Activated naive CD8-positive, alpha-beta T cell treated with anti-CD3 and anti-CD28 coated beads for 36 hours (primary cell): Measurements from ENCODE around the gene GHRHR. TPM values are rescaled to one million over a fixed set of nuclear protein-coding genes. Genes with fewer than 3 reads are reported as not detected.

ENCODE experiments used
- DNase-seq: peaks from one replicate; pipeline ENCODE4 v3.0.0; 2021
- H3K27ac Mint-ChIP-seq: one replicate; pipeline ENCODE4 v1.8.0; 2022; ENCODE audit warnings: mild to moderate bottlenecking, moderate library complexity, mixed read lengths
- H3K27me3 Mint-ChIP-seq: one replicate; pipeline ENCODE4 v1.8.0; 2022; ENCODE audit warnings: mild to moderate bottlenecking, mixed read lengths
- H3K36me3 Mint-ChIP-seq: one replicate; pipeline ENCODE4 v1.8.0; 2021; ENCODE audit warnings: mild to moderate bottlenecking, mixed read lengths
- H3K4me1 Mint-ChIP-seq: one replicate; pipeline ENCODE4 v1.8.0; 2021; ENCODE audit warnings: mixed read lengths
- H3K4me3 Mint-ChIP-seq: one replicate; pipeline ENCODE4 v1.8.0; 2022; ENCODE audit warnings: mild to moderate bottlenecking, moderate library complexity, mixed read lengths
- H3K9me3 Mint-ChIP-seq: one replicate; pipeline ENCODE4 v1.8.0; 2022; ENCODE audit warnings: mixed read lengths
- total RNA-seq, 2 experiments: library from RNA; stranded (reverse); gene quantifications; one replicate each; pipeline ENCODE4 v1.2.3, GENCODE V29; 2021

Gene GHRHR
- total RNA-seq, 2 experiments from 2014 or later: not detected

DNA sequence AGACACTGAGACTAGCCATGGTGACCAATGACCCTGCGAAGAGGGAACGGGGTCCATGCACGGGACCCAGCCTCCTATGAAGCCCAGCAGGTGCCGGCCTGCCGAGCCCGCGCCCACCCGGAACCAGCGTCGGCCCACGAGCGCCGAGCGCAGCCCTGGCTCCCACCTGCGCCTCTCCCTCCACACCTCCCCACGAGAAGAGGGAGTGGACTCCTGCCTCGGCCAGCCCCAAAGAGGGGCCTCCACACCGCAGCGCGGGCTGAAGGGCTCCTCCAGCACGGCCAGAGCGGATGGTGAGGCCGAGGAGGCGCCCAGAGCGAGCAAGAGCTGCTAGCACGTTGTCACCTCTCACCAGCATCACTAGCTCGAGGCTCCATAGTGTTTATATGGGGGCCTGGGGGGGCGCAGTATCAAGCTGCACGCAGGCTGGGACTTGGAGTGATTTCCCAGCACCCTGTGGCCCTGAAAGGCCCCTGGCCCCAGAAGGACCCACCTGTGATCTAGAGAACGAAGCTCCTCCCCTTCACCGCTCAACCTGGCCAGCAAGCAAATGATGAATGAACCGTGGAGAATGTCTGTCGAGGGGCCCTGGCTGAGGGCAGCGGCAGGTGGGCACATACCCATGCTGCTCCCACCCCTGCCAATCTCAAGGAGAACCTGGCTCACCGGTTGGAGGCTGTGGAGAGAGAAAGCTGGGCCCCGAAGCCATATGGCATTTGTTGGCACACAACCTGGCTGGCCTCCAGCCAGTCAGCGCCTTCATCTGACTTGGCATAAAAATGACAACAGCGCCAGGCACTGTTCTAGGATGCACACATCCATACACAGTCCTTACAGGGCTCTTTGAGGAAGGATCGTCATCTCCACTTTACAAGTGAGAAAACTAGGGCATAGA is 30.7 kb downstream of the GHRHR start:
- Mint-ChIP-seq H3K36me3 (no peaks in the 10 kb centered on the region), H3K4me3 (no peak overlapping the region), H3K9me3 (no peaks in the 10 kb centered on the region), H3K27me3 (peaks cover 11% of the 10 kb centered on the region), H3K4me1 (no peaks in the 10 kb centered on the region), H3K27ac (no peak overlapping the region)
- no peak for DNase-seq

DNA sequence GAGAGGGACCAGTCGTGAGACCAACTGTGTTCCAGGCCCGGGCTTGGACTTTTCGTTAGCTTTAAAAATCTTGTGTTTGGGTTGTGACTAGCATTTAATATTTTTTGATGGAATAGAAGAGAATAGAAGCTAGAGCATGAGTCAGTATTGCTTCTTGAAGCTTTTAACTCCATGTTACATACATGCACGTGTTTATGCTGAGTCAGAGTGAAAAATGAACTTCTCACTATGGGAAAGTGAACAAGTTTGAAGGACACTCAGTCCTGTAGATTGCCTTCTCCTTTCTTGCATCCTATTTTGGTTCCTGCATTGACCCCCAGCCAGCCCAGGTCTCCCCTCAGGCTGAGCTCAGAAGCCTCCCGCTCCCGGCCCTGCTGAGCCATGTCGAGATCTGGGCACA is 31.8 kb downstream of the GHRHR start:
- Mint-ChIP-seq H3K9me3 (no peaks in the 10 kb centered on the region), H3K27me3 (peaks cover 8% of the 10 kb centered on the region), H3K36me3 (no peaks in the 10 kb centered on the region), H3K4me1 (no peaks in the 10 kb centered on the region), H3K4me3 (no peak overlapping the region), H3K27ac (no peak overlapping the region)
- no peak for DNase-seq

DNA sequence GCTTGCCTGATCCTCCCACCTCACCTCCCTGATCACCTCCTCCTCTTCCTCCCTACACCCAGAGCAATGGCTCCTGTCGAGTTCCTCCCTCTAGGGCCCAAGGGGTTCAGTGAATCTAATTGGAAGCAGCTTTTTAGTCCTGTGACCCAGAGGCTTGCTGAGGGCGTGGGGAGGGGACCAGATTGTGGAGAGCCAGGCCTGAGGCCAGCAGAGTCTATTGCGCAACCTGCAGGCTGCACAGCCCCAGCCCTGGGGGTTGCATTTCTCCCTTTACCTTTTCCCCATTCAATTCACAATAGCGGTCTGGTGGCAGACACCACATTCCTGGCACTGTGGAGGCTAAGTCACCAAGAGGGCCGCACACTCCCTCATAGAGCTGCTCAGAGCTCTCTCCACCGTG is 32.5 kb downstream of the GHRHR start:
- H3K36me3 Mint-ChIP-seq: no peaks in the 10 kb centered on the region
- H3K4me3 Mint-ChIP-seq: no peak overlapping the region
- H3K27me3 Mint-ChIP-seq: peaks cover 8% of the 10 kb centered on the region
- H3K4me1 Mint-ChIP-seq: no peaks in the 10 kb centered on the region
- H3K27ac Mint-ChIP-seq: no peak overlapping the region
- H3K9me3 Mint-ChIP-seq: no peaks in the 10 kb centered on the region
- DNase-seq: no peak

- no peaks in the 10 kb centered on the region for H3K4me1 Mint-ChIP-seq
- H3K9me3 Mint-ChIP-seq: no peaks in the 10 kb centered on the region
- H3K4me3 Mint-ChIP-seq: no peak overlapping the region
- no peaks in the 10 kb centered on the region for H3K36me3 Mint-ChIP-seq
- peaks cover 8% of the 10 kb centered on the region for H3K27me3 Mint-ChIP-seq
- no peak overlapping the region for H3K27ac Mint-ChIP-seq
- DNase-seq: no peak
These were observed 33.1 kb downstream of the GHRHR start for GRCh38 chr7:30996883-30997282.

DNA sequence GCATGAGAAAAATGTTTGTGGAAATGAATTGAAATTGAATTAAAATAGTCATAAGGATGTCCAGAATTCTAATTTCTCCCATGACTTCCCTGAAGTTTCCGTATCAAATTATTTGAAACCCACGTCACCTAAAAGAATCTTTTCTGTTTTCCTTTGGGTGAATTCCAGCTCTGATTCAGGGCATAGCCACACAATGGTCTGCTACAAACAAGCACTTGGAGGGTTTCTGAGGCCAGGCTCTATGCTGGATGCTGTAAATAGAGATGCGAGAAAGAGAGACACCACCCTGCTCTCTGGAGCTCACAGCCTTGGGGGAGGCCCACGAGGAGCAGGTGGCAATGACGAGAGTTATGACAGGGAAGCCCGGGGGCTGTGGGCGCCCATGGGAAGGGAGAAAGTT is 33.6 kb downstream of the GHRHR start:
- H3K27ac Mint-ChIP-seq: no peak overlapping the region
- no peak for DNase-seq
- H3K9me3 Mint-ChIP-seq: no peaks in the 10 kb centered on the region
- no peaks in the 10 kb centered on the region for H3K4me1 Mint-ChIP-seq
- H3K4me3 Mint-ChIP-seq: no peak overlapping the region
- peaks cover 8% of the 10 kb centered on the region for H3K27me3 Mint-ChIP-seq
- H3K36me3 Mint-ChIP-seq: no peaks in the 10 kb centered on the region

GRCh38 chr7:30998180-30998579 is 34.4 kb downstream of the GHRHR start:
- DNase-seq: no peak
- Mint-ChIP-seq H3K9me3 (no peaks in the 10 kb centered on the region), H3K27ac (no peak overlapping the region), H3K4me1 (no peaks in the 10 kb centered on the region), H3K27me3 (peaks cover 8% of the 10 kb centered on the region), H3K4me3 (no peak overlapping the region), H3K36me3 (no peaks in the 10 kb centered on the region)

- Mint-ChIP-seq H3K36me3 (no peaks in the 10 kb centered on the region), H3K27ac (no peak overlapping the region), H3K9me3 (no peaks in the 10 kb centered on the region), H3K27me3 (peaks cover 8% of the 10 kb centered on the region), H3K4me1 (no peaks in the 10 kb centered on the region), H3K4me3 (no peak overlapping the region)
- no peak for DNase-seq
These were observed 36.5 kb downstream of the GHRHR start for GRCh38 chr7:31000161-31000693.

DNA sequence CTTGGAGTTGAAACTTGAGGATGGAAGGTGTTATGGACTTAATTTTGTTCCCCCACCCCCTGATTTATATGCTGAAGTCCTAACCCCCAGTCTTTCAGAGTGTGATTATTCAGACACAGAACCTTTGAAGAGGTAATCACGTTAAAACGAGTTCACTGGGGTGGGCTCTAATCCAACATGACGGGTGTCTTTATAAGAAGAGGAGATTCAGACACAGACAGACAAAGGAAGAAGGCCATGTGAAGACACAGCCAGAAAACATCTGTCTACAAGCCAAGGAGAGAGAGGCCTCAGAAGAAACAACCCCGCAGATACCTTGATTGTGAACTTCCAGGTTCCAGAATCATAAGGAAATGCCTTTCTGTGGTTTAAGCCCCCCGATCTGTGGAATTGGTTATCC is 37.0 kb downstream of the GHRHR start:
- H3K36me3 Mint-ChIP-seq: no peaks in the 10 kb centered on the region
- no peaks in the 10 kb centered on the region for H3K4me1 Mint-ChIP-seq
- H3K4me3 Mint-ChIP-seq: no peak overlapping the region

DNA sequence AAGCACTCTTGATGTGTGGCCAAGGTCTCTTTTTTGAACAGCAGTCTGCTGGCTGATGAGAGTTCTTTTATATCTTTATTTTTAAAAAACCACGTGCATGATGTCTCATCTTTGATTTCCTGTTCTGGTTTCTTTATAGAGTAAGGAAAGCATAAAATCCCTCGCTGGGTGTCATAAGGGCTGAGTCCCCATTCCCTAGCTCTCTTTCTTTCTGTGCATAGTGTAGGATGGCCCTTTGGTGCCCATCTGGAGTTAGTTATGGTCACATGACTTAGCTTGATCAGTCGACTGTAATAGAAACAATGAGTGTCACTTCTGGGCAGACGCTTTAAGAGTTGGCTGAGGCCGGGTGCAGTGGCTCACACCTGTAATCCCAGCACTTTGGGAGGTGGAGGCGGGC is 38.5 kb downstream of the GHRHR start:
- peaks cover 8% of the 10 kb centered on the region for H3K27me3 Mint-ChIP-seq
- H3K27ac Mint-ChIP-seq: no peak overlapping the region

More for the DNA sequence above, 37.0 kb downstream of the GHRHR start:
- Mint-ChIP-seq H3K27ac (no peak overlapping the region), H3K27me3 (peaks cover 8% of the 10 kb centered on the region), H3K9me3 (no peaks in the 10 kb centered on the region)
- DNase-seq: no peak

GRCh38 chr7:31003097-31003496 is 39.3 kb downstream of the GHRHR start:
- Mint-ChIP-seq H3K27ac (no peak overlapping the region), H3K4me3 (no peak overlapping the region), H3K4me1 (no peaks in the 10 kb centered on the region), H3K27me3 (peaks cover 6% of the 10 kb centered on the region), H3K9me3 (no peaks in the 10 kb centered on the region), H3K36me3 (no peaks in the 10 kb centered on the region)
- no peak for DNase-seq

More for the DNA sequence above, 38.5 kb downstream of the GHRHR start:
- Mint-ChIP-seq H3K9me3 (no peaks in the 10 kb centered on the region), H3K4me1 (no peaks in the 10 kb centered on the region), H3K36me3 (no peaks in the 10 kb centered on the region), H3K4me3 (no peak overlapping the region)
- no peak for DNase-seq

GRCh38 chr7:31003721-31004120 is 40.0 kb downstream of the GHRHR start:
- Mint-ChIP-seq H3K27me3 (peaks cover 9% of the 10 kb centered on the region), H3K9me3 (no peaks in the 10 kb centered on the region), H3K27ac (no peak overlapping the region), H3K36me3 (no peaks in the 10 kb centered on the region), H3K4me3 (no peak overlapping the region), H3K4me1 (no peaks in the 10 kb centered on the region)
- DNase-seq: no peak

DNA sequence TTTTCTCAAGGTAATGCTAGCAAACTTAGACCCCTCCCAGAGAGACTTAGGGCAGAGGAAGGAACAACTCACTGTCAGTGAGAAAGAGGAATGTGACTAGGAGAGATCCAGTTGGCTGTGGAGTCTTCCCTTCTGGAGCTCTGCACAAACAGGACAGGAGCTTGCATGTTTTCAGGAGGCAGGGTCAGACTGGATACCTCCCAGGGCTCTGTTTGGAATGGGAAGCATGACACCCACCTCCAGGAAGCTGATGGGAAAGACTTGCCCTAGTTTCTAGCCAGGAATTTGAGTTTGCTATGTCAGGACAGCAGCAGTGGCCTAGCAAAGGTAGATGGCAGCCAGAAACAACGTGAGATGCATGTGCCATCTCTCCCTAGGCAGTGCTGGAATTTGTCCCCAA is 40.6 kb downstream of the GHRHR start:
- Mint-ChIP-seq H3K27me3 (peaks cover 9% of the 10 kb centered on the region), H3K4me1 (no peaks in the 10 kb centered on the region), H3K36me3 (no peaks in the 10 kb centered on the region), H3K4me3 (no peak overlapping the region), H3K27ac (no peak overlapping the region), H3K9me3 (no peaks in the 10 kb centered on the region)
- no peak for DNase-seq

DNA sequence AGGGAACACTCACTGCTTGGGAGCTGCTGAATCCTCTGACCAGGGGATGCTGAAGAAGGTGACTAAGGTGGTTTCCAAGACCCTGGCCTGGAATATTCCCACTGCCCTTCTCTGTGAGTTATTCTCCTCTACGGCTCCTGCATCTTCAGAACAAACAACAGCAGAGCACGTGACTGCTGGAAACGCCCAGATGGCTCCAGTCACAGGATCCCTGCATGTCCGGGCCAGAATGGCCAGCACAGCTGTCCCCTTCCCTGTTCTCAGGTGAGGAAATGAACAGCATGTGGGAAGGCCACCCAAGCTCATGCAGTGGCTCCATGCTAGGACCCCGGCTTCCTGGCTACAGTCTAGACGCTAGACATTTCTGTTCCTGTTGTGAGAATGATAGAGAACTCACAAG is 43.1 kb downstream of the GHRHR start:
- Mint-ChIP-seq H3K9me3 (no peaks in the 10 kb centered on the region), H3K27me3 (peaks cover 15% of the 10 kb centered on the region), H3K4me3 (no peak overlapping the region), H3K27ac (no peak overlapping the region), H3K36me3 (no peaks in the 10 kb centered on the region), H3K4me1 (no peaks in the 10 kb centered on the region)
- DNase-seq: no peak

DNA sequence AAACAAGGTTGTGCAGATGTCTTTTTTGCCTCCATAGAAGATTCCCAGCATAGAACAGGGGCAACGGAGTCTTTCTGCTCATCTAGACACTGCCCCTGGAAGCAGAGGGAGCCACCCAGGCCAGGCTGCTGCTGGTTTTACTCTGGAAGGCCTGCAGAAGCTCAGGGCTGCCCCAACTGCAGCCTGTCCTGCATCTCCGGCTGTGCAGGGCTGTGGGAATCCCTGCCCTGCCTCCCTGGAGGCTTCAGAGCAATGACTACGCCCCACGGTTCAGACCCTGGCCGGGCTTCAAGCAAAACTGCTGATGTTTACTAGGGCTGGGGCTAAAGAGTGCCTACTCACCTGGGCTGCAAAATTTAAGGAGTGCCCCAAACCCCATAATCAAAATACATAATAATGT is 43.9 kb downstream of the GHRHR start:
- no peak overlapping the region for H3K27ac Mint-ChIP-seq
- peaks cover 15% of the 10 kb centered on the region for H3K27me3 Mint-ChIP-seq
- H3K4me3 Mint-ChIP-seq: no peak overlapping the region
- H3K4me1 Mint-ChIP-seq: no peaks in the 10 kb centered on the region
- H3K36me3 Mint-ChIP-seq: no peaks in the 10 kb centered on the region
- H3K9me3 Mint-ChIP-seq: no peaks in the 10 kb centered on the region
- no peak for DNase-seq

- H3K27ac Mint-ChIP-seq: no peak overlapping the region
- DNase-seq: no peak
- H3K27me3 Mint-ChIP-seq: peaks cover 8% of the 10 kb centered on the region
- no peaks in the 10 kb centered on the region for H3K36me3 Mint-ChIP-seq
- H3K4me1 Mint-ChIP-seq: peaks cover 2% of the 10 kb centered on the region
- no peak overlapping the region for H3K4me3 Mint-ChIP-seq
- no peaks in the 10 kb centered on the region for H3K9me3 Mint-ChIP-seq
These were observed 51.1 kb downstream of the GHRHR start for GRCh38 chr7:31014826-31015225.
